Liver (tissue), 9 donors: Measurements from ENCODE around the gene RPTN. TPM values are rescaled to one million over a fixed set of nuclear protein-coding genes. Genes with fewer than 3 reads are reported as not detected.

Source experiments
- DNase-seq: peaks from one replicate; pipeline ENCODE4 v3.0.0-alpha.2; 2017; ENCODE audit warnings: low spot score
- H3K27ac ChIP-seq, 2 donors: one replicate each; pipeline ENCODE4 v1.7.0; 2013; ENCODE audit warnings: inconsistent platforms in 2 of 2, low read length in 2 of 2, control low read depth in 1 of 2, low read depth in 1 of 2, mild to moderate bottlenecking in 1 of 2
- H3K27me3 ChIP-seq, 4 donors: one replicate each; pipeline versions ENCODE4 v1.6.1 to v1.7.0; 2013; ENCODE audit warnings: low read length in 3 of 4, inconsistent platforms in 1 of 4, mild to moderate bottlenecking in 1 of 4, moderate library complexity in 1 of 4; ENCODE audit not compliant: control insufficient read depth in 4 of 4, insufficient read depth in 4 of 4
- H3K36me3 ChIP-seq, 4 donors: one replicate each; pipeline versions ENCODE4 v1.6.1 to v1.7.0; 2013; ENCODE audit warnings: low read length in 3 of 4, mild to moderate bottlenecking in 3 of 4, low read depth in 1 of 4, moderate library complexity in 1 of 4; ENCODE audit not compliant: control insufficient read depth in 4 of 4, insufficient read depth in 3 of 4
- H3K4me1 ChIP-seq, 4 donors: one replicate each; pipeline versions ENCODE4 v1.6.1 to v1.7.0; 2013; ENCODE audit warnings: low read length in 3 of 4, mild to moderate bottlenecking in 3 of 4, moderate library complexity in 1 of 4; ENCODE audit not compliant: control insufficient read depth in 4 of 4, insufficient read depth in 4 of 4
- H3K4me3 ChIP-seq, 3 donors: one replicate each; pipeline versions ENCODE4 v1.6.1 to v1.7.0; 2013; ENCODE audit warnings: low read length in 3 of 3, control low read depth in 1 of 3, low read depth in 1 of 3, mild to moderate bottlenecking in 1 of 3
- H3K9ac ChIP-seq, 2 donors: one replicate each; pipeline ENCODE4 v1.7.0; 2013; ENCODE audit warnings: low read length in 2 of 2, mild to moderate bottlenecking in 2 of 2, moderate library complexity in 2 of 2, control low read depth in 1 of 2, low read depth in 1 of 2
- H3K9me3 ChIP-seq, 4 donors: one replicate each; pipeline versions ENCODE4 v1.6.1 to v1.7.0; 2013; ENCODE audit warnings: low read length in 3 of 4; ENCODE audit not compliant: control insufficient read depth in 4 of 4
- FOXA2 ChIP-seq: IDR thresholded peaks from 2 replicates; pipeline ENCODE4 v1.6.1; 2016; ENCODE audit warnings: antibody characterized with exemption
- GABPA ChIP-seq, 2 donors: IDR thresholded peaks in 1 of 2; conservative IDR thresholded peaks in 1 of 2; 2 replicates each; pipeline ENCODE4 v1.6.1; 2016; ENCODE audit warnings: antibody characterized with exemption in 2 of 2, mild to moderate bottlenecking in 1 of 2, moderate library complexity in 1 of 2
- HNF4A ChIP-seq, 2 donors: conservative IDR thresholded peaks; 2 replicates each; pipeline ENCODE4 v1.6.1; 2016; ENCODE audit warnings: antibody characterized with exemption in 2 of 2, mild to moderate bottlenecking in 2 of 2
- RAD21 ChIP-seq, 2 donors: IDR thresholded peaks; 2 replicates each; pipeline ENCODE4 v1.6.1; 2016; ENCODE audit warnings: antibody characterized with exemption in 2 of 2, mild to moderate bottlenecking in 2 of 2
- REST ChIP-seq: IDR thresholded peaks from 2 replicates; pipeline ENCODE4 v1.6.1; 2016; ENCODE audit warnings: antibody characterized with exemption, mild to moderate bottlenecking
- RXRA ChIP-seq, 2 donors: IDR thresholded peaks; 2 replicates each; pipeline ENCODE4 v1.6.1; 2017 to 2018; ENCODE audit warnings: antibody characterized with exemption in 2 of 2, mild to moderate bottlenecking in 1 of 2
- YY1 ChIP-seq: IDR thresholded peaks from 2 replicates; pipeline ENCODE4 v1.6.1; 2016; ENCODE audit warnings: antibody characterized with exemption, mild to moderate bottlenecking
- ZBTB33 ChIP-seq: IDR thresholded peaks from 2 replicates; pipeline ENCODE4 v1.6.1; 2016; ENCODE audit warnings: antibody characterized with exemption
- WGBS: extraction: QIAGEN DNeasy Blood & Tissue Kit; methylation state at CpG from one replicate; pipeline ENCODE4 v1.1.7; 2013; 5-methylcytosine and 5-hydroxymethylcytosine counted together
- polyA plus RNA-seq, 2 donors: library from polyadenylated mRNA; stranded (reverse) in 1 of 2; unstranded in 1 of 2; fragments of 200-250 nt in 1 of 2; fragments of >200 nt in 1 of 2; fragmentation: Nextera tagmentation in 1 of 2; extraction: Ambion mirVana in 1 of 2; gene quantifications; one replicate each; pipeline versions ENCODE4 v1.2.1 to v1.2.3, GENCODE V29; 2013 to 2015
- total RNA-seq, 2 donors: library from RNA; depleted of rRNA; stranded (reverse); fragments of >200 nt; gene quantifications; one replicate each; pipeline ENCODE4 v1.2.3, GENCODE V29; 2014
- TF ChIP-seq, protein P1 (sequence below): fragments of 150-350 bp; IDR thresholded peaks from 2 replicates; pipeline ENCODE4 v1.5.1; 2017; ENCODE audit warnings: improper control_type of control experiment, low read depth, low read length; ENCODE audit not compliant: missing input control
- donor health status: healthy.
- donor health status: healthy.
- donor health status: healthy.
- donor health status: healthy.
- donor health status: healthy.

The RPTN gene
- total and polyA plus RNA-seq, 4 donors, result not detected

- no peak for TF ChIP-seq FOXA2
- TF ChIP-seq RAD21 (IDR thresholded peaks at IDR 0.05), result peak; percentile 89 to 90
- no peak for TF ChIP-seq REST
- TF ChIP-seq, protein P1, sequence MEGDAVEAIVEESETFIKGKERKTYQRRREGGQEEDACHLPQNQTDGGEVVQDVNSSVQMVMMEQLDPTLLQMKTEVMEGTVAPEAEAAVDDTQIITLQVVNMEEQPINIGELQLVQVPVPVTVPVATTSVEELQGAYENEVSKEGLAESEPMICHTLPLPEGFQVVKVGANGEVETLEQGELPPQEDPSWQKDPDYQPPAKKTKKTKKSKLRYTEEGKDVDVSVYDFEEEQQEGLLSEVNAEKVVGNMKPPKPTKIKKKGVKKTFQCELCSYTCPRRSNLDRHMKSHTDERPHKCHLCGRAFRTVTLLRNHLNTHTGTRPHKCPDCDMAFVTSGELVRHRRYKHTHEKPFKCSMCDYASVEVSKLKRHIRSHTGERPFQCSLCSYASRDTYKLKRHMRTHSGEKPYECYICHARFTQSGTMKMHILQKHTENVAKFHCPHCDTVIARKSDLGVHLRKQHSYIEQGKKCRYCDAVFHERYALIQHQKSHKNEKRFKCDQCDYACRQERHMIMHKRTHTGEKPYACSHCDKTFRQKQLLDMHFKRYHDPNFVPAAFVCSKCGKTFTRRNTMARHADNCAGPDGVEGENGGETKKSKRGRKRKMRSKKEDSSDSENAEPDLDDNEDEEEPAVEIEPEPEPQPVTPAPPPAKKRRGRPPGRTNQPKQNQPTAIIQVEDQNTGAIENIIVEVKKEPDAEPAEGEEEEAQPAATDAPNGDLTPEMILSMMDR, result peak; percentile 85
- no peak for TF ChIP-seq HNF4A (conservative IDR thresholded peaks at IDR 0.05)
- Histone ChIP-seq H3K4me3 (peak overlapping the region in 2 of 3 donors; percentile 53 to 67), H3K27ac (no peak overlapping the region), H3K9ac (no peak overlapping the region), H3K9me3 (no peaks in the 10 kb centered on the region), H3K36me3 (no peaks in the 10 kb centered on the region), H3K4me1 (peaks cover 0 to 25% (median 19%) of the 10 kb centered on the region in 4 donors), H3K27me3 (no peaks in the 10 kb centered on the region)
- DNase-seq, result peak; percentile 40
- 13% methylated on average over 9 of the region's 9 CpGs for WGBS
Measured at GRCh38 chr1:152189657-152190442, 30.8 kb upstream of the RPTN start.

DNA sequence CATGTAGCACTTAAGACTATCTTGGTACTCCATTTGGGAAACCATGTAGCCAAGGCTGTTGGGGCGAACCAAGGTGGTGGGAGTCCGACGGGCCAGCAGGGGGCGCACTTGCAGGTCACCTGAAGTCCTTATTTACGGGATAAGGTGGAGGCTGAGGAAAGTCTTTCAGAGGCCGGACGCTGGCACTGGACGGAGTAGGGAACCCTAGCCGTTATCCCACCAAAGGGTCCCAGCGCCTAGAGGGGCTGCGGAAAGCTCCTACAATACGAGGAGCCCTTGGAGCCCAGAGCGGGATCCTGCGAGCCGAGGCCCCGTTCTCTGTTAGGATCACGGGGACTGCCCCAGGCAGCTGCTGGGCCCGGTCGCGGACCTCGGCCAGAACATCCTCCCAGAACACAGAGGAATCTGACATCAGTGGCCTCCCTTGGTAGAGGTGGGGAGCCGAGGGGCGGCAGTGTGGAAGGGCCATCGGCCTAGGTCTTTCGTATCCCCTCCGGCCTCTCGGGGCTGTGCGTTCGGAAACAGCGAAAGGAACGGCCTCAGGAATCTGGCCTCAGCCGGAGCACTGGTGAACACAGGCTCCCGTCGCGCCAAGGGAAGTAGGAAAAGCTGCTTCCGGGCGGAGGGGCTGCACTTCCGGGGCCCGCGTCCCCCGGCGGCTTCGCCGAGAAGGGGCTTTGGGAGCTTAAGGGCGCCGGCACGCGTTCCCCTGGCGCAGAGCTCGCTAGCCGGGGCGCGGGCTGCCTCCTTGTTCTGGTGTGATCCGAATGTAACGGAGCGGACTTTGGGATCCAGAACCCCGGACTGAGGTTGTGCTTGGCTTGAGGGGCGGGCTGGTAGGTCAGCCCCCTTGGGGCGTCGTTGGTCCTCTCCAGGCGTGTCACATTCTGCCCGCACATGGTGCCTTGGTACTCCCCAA lies 29.9 kb upstream of the RPTN start:
- peak overlapping the region; percentile 1 to 67 (median 53) for H3K4me3 ChIP-seq
- TF ChIP-seq ZBTB33 (no peak), YY1 (peak; percentile 30), RXRA (IDR thresholded peaks at IDR 0.05) (peak in 1 of 2 donors; percentile 43), RAD21 (IDR thresholded peaks at IDR 0.05) (peak; percentile 65 to 74), GABPA (IDR thresholded peaks at IDR 0.05 in 1 of 2, conservative IDR thresholded peaks at IDR 0.05 in 1 of 2) (peak; percentile 20 to 26)
- TF ChIP-seq, protein P1, result peak; percentile 82
- H3K9ac ChIP-seq, result peak overlapping the region in 1 of 2 donors; percentile 20
- 7% methylated on average over 62 of the region's 62 CpGs for WGBS
- H3K27ac ChIP-seq, result peak overlapping the region in 1 of 2 donors; percentile 48
- peak; percentile 58 for DNase-seq
- no peaks in the 10 kb centered on the region for H3K36me3 ChIP-seq
- H3K27me3 ChIP-seq, result no peaks in the 10 kb centered on the region
- H3K4me1 ChIP-seq, result peaks cover 0 to 25% (median 19%) of the 10 kb centered on the region in 4 donors
- no peaks in the 10 kb centered on the region for H3K9me3 ChIP-seq
